Effector CD8-positive, alpha-beta T cell (primary cell): ENCODE data around the gene LHPP.

Experiments used
- DNase-seq: peaks from one replicate; lab custom pipeline; 2025; lab: John Stamatoyannopoulos, UW

The LHPP gene

GRCh38 chr10:124557648-124558338 is 96.2 kb downstream of the LHPP start:
- DNase-seq = no peak

- DNase-seq = no peak
Observed at GRCh38 chr10:124558339-124559321, 97.0 kb downstream of the LHPP start.

DNA sequence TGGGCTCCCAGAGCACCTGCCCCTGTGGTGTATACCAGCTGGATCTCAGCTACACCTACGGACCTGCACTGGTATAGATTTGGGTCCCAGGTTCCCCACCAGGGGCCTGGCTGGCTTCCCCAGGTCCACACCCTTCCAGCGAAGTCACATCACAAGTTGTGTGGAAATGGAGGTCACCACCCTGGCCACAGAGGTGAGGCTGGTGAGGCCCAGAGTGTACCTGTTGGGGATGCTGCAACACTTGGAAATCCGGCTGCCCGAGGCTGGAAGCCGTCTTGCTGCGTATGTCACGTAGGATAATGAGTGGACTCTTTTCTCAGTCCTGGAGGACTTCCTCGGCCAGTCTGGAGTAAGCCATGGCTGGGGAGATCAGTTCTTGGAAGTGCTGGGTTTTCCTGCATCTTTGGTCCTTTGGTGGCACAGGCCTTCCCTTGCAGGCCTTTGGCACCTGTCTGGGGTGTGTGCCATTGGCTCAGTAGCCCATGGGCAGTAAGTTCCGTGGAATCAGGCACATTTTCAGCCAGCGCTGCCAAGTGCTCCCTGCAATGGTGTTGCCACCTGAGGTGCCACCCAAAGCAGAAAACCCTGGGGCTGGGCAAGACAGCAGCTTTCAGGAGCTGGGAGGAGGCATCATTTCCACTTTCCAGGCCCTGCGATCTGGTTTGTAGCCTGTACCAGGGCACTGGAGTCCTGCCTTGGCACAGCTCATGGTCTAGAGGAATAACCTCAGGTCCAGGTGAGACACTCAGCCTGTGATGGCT is 97.9 kb downstream of the LHPP start:
- DNase-seq = no peak

- DNase-seq = no peak
Observed at GRCh38 chr10:124560377-124561105, 98.9 kb downstream of the LHPP start.

DNA sequence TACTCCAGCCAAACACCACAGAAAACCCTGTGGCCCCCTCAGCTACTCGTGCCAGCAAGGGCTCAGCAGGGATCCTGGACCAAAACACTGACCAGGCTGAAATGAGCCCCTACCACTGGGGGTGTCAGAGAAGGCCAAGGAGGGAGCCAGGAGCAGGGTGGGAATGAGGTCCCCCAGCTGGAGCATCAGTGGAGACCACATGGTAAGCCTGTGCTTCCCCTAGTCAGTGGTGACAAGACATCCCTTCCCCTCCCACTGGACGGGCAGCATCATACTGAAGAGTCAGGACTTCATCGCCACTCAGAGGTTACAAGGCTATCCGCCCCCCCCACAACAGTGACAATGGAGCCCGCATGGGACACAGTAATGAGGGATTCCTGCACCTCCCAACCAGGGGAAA is 99.6 kb downstream of the LHPP start:
- no peak for DNase-seq

GRCh38 chr10:124562425-124563060 is 100.9 kb downstream of the LHPP start:
- no peak for DNase-seq

- DNase-seq = no peak
Observed at GRCh38 chr10:124563320-124564040, 101.9 kb downstream of the LHPP start.

DNA sequence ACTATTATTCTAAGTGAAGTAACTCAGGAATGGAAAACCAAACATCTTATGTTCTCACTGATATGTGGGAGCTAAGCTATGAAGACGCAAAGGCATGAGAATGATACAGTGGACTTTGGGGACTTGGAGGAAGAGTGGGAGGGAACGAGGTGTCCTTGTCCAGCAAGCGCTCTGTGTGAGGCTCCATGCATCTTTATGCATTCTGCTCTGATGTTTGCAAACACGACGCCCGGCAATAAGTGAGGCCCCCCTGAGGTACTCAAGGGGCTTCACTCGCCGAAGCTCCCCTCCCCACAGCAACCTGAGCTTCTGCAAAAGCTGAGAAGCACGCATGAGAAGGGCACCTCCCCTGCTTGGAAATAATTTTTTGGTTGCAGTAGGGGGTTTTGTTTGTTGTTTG is 103.3 kb downstream of the LHPP start:
- no peak for DNase-seq

DNA sequence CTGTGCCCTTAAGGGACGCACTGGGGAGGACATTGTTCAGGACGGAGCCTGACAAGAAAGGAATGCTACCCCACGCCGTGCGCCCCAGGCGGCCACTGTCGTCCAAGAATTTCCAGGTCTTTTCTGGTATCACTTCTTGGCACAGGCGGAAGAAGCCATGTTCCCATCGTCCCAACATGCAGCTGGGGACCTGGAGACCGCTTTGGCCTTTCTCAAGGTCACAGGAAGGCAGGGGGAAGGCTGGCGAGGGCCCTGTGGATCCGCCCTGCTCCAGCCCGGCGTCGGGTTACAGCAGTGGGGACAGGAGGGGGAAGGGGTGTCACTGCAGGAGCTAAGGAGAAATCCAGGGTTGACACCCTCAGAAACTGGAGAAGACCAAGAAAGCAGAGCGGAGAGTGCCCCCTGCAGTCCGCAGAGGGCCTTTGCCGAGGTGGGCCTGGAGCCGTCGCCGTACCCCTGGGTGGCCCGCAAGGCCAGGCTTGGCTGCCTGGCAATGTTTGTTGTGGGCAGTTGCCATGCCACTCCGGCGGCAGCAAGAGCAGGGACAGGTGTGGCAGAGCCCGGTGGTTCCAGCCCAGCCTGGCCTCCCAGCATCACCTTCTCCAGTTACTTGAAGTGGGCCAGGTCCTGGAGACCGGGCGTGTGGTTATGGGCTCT is 104.1 kb downstream of the LHPP start:
- DNase-seq = no peak

GRCh38 chr10:124566222-124566888 is 104.7 kb downstream of the LHPP start:
- no peak for DNase-seq

- no peak for DNase-seq
Observed at GRCh38 chr10:124566981-124567835, 105.6 kb downstream of the LHPP start.

- no peak for DNase-seq
Observed at GRCh38 chr10:124568339-124568738, 106.7 kb downstream of the LHPP start.

- DNase-seq = no peak
Observed at GRCh38 chr10:124568848-124569622, 107.4 kb downstream of the LHPP start.

GRCh38 chr10:124569623-124570470 is 108.2 kb downstream of the LHPP start:
- no peak for DNase-seq

- DNase-seq = no peak
Observed at GRCh38 chr10:124570646-124571045, 109.0 kb downstream of the LHPP start.

- DNase-seq = no peak
Observed at GRCh38 chr10:124572751-124573150, 111.1 kb downstream of the LHPP start.
